Activated effector memory CD4-positive, alpha-beta T cell treated with Interleukin-2 at 50 U/mL for 16 hours (primary cell): ENCODE measurements around the gene ZNF627.
"Not testable (repeated sequence)": the region's sequence is repeated elsewhere in the genome, so short reads cannot be mapped to it uniquely, and the experiment has no call there.

ENCODE experiments used
- DNase-seq: peaks from one replicate; pipeline ENCODE4 v3.0.0-alpha.2; 2020

ZNF627 gene

DNA sequence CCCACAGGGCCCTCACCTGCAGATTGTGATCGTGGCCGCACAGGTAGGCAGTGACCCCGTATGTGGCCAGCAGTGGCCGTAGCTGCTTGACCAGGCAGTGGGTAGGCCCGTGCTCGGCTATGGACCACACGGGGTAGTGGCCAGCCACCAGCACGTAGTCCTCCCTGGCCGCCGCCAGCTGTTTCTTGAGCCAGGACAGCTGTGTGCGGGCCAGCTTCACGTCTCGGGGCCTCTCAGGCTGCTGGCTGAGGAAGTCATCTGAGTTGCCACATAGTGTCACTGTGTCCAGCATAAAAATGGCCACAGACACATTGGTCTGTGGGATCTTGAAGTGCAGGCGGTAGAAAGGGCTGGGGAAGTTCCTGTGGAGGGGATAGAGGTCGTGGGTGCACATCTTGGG, 21.1 kb upstream of the ZNF627 start:
- DNase-seq: no peak

DNA sequence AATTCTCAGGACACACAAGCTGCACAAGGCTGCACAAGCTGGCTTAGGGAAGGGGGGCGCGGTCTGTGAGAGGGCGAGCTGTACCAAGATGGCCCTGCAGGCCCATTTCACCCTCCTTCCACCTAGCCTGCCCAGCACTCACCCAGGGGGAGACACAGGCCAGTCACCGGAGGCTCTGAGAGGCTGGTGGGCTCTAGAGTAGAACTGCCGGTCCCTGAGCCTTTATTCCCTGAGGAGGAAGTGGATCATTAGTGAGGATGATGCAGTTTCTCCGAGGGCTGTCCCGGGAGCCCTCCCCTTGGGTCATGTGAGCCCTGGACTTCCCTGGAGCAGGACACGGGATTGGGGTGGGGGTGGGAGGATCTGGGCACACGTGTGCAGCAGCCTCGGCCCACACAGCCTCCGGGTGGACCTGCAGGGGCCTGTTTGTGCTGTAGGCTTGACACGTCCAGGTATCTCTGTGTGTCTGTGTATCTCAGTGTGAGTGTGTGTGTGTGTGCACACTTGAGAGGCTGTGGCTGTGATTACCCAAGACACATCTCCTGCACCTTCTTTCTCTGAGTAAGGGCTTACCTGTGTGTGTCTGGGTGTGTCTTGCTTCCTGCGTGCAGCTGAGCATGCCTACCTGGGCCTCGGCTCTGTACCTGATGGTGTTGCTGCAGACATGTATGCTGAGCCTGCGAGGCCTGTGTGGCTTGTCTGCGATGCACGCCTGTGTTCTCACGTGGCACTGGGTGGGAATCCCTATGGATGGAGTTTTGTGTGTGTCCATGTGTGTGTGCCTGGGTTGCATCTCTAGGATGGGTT, 19.6 kb upstream of the ZNF627 start, which contains the start of gene ACP5:
TSS of gene ACP5 (minus strand) at position 195 of the 807 bp plus-strand sequence. CDS start 328 bp downstream, outside the sequence.
- DNase-seq: no peak

DNA sequence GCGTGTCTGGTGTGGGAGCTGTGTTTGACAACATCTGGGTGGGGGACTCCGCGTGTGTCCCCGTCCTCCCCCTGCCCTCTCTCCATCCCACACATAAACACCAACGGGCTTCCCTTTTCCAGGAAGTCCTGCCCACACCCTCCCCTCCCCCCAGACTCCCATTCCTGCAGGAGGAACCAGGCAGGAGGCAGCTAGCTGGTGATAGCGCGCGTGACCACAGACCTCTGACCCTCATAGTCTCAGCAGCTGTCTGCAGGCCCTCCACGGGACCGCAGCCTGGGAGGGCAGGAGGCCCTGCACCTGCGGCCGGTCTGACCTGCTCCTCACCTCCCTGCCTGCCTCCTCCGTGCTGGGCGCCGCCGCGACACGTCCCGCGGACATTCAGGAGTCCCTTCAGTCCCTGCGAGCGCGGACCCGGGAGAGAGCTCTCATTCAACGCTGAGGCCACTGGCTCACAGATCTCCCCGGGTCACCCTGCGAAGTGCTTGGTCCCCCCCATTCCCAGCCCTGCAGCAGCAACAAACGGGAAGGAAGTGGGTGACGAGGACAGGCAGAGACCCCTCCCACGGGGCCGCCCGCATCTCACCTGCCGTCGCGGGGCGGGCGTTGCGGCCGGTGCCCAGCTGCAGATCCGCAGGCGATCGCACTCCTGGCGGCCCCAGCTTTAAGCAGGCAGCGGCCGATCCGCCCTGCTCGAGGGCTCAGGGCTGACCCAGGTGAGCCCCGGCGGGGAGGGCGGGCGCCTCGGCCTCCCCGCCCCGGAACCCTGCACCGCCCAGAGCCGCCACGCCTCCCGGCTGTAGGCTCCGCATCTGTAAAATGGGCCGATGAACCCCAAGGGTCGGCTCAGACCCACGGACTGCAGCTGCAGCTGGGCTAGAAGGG, 18.8 kb upstream of the ZNF627 start:
- DNase-seq: peak; percentile 24

- no peak for DNase-seq
Measured at GRCh38 chr19:11580116-11580515, 17.2 kb upstream of the ZNF627 start.

GRCh38 chr19:11581740-11582139, 15.5 kb upstream of the ZNF627 start:
- DNase-seq: no peak

DNA sequence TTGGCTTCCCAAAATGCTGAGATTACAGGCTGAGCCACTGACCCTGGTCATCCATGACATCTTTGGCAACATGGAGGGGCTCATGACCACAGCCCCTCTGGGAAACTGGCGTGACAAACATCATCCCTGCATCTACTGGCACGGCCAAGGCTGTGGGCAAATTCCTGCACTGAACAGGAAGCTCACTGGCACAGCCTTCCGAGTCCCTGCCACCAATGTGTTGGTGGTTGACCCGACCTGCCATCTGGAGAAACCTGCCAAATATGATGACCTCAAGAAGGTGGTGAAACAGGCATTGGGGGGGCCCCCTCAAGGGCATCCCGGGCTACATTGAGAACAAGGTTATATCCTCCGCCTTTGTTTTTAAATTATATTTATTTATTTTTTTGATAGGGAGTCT, 11.0 kb upstream of the ZNF627 start:
- no peak for DNase-seq

DNA sequence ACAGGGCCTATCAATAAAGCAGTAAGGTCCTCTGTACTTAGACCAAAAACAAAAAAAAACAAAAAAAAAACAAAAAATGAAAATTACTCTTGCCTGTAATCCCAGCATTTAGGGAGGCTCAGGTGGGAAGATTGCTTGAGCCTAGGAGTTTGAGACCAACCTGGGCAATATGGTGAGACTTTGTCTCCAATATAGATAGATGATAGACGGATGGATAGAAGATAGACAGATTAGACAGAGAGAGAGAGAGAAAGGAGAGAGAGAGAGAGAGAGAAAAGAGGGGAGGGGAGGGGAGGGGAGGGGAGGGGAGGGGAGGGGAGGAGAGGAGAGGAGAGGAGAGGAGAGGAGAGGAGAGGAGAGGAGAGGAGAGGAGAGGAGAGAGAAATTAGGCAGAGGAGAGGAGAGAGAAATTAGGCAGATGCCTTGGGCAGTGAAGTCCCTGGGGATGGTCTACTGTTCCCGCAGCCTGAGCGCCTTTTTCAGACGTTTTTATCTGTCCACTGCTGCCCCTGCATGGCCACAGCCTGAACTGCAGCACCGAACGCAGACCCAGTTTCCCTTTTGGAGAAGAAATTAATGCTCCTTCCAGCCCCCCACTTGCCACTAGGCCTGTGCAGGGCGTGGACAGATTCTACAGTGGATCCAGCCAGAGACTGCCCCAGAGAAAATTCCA, 9.8 kb upstream of the ZNF627 start:
- DNase-seq: peak; percentile 59

GRCh38 chr19:11587975-11588631, 9.2 kb upstream of the ZNF627 start:
- DNase-seq: no peak

- DNase-seq: no peak
Measured at GRCh38 chr19:11594084-11594483, 3.2 kb upstream of the ZNF627 start.

DNA sequence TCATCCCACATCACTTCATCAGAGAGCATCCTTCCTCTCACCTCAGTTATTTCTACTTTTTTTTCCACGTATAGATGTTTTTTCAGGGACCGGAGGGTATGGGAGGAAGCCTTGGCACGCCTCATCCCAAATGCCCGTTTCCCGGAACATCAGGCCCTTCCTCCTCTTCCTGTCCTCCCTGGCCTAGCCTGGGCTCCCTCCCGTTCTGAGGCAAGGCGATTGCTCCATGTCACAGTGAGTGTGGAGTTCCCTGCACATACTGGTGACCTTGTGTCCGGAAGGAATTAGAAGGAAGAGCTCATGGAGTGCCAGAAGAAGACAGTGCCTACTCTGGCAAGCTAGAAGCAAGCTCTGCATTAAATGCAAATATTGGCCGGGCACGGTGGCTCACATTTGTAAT, 1.1 kb upstream of the ZNF627 start:
- DNase-seq: no peak

DNA sequence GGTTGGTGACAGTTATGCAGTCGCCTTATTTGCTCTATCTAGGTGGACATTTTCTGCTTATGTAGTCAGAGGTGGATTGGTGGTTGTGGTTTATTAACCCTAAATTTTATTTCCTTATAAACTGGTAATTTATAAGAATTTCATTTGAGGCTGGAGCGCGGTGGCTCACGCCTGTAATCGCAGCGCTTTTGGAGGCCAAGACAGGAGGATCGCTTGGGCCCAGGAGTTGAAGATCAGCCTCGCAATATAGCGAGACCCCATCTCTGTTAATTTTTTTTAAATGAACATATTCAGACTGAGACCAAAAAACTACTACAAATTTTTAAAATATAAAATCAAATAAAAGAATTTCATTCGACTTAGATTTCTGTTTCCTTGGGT, 810 bp downstream of the ZNF627 start:
- no peak for DNase-seq

DNA sequence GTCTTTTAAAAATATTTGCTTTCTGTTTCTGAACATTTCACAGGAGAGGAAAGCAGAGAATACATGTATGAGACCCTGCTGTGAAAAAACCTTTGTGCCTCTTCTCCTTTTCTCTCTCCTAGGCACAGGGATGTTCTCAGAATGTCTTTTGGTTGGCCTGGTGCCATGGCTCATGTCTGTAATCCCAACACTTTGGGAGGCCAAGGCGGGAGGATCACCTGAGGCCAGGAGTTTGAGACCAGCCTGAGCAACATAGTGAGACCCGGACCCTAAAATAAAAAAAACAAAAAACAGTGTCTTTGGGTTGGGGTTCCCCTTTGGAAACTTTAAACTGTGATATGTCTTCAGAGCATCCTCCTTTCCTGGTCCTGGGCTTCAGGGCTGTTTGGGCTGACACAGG, 1.5 kb downstream of the ZNF627 start:
- no peak for DNase-seq

DNA sequence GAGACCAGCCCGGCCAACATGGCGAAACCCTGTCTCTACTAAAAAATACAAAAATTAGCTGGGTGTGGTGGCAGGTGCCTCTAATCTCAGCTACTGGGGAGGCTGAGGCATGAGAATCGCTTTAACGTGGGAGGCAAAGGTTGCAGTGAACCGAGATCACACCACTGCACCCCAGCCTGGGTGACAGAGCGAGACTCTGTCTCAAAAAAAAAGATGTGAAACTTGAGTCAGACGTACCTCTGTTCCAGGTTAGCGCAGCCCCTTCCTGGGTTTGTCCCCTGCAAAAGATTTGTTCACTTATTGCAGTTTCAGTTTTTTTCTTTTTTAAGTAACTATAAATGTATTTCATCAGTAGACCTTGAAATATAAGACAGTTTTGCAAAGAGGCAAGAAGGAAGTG, 2.4 kb downstream of the ZNF627 start:
- DNase-seq: not testable (repeated sequence)

DNA sequence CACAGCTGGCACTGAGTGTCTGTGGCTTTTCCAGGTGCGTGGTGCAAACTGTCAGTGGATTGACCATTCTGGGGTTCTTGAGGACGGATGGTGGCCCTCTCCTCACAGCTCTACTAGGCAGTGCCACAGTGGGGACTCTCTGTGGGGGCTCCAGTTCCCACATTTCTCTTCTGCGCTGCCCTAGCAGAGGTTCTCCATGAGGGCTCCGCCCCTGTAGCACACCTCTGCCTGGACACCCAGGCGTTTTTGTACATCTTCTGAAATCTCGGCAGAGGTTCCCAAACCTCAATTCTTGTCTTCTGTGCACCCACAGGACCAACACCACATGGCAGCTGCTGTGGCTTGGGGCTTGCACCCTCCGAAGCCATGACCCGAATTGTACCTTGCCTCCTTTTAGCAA, 9.2 kb downstream of the ZNF627 start:
- DNase-seq: no peak

- no peak for DNase-seq
Measured at GRCh38 chr19:11611730-11612129, 14.4 kb downstream of the ZNF627 start.

- DNase-seq: no peak
Measured at GRCh38 chr19:11612816-11613511, 15.7 kb downstream of the ZNF627 start.

GRCh38 chr19:11617180-11618062, 20.1 kb downstream of the ZNF627 start:
- no peak for DNase-seq

- DNase-seq: no peak
Measured at GRCh38 chr19:11620553-11620952, 23.3 kb downstream of the ZNF627 start.

DNA sequence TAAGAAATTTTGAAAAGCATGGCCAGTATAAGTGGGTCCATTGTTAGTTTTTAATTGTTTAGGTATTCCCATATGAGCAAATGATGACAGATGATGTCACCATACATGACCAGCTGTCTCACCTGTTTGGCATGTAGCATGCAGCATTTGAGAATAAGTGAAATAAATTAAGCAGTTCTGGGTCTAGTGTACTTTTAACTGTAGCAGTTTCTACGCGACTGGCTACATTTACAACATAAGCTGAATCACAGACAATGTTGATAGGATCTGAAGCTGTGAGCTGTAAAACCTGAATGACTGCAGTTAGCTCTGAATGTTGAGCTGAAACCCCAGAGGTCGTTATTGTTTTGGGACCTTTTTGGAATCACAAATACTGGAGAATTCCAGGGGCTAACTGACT, 25.1 kb downstream of the ZNF627 start:
- DNase-seq: not testable (repeated sequence)

GRCh38 chr19:11624069-11624463, 26.8 kb downstream of the ZNF627 start:
- DNase-seq: no peak

GRCh38 chr19:11626252-11626651, 29.0 kb downstream of the ZNF627 start:
- no peak for DNase-seq
